GM21723 (cell line): ENCODE results near the gene MPST.

Experiments used
- ATAC-seq: cut with Tn5 transposase; IDR thresholded peaks from one replicate; pipeline ENCODE4 v1.9.1; 2021; ENCODE audit warnings: mild to moderate bottlenecking, moderate library complexity; ENCODE audit not compliant: unreplicated experiment

The MPST gene

GRCh38 chr22:37000676-37001534, 18.6 kb upstream of the MPST start:
- ATAC-seq, result no peak

DNA sequence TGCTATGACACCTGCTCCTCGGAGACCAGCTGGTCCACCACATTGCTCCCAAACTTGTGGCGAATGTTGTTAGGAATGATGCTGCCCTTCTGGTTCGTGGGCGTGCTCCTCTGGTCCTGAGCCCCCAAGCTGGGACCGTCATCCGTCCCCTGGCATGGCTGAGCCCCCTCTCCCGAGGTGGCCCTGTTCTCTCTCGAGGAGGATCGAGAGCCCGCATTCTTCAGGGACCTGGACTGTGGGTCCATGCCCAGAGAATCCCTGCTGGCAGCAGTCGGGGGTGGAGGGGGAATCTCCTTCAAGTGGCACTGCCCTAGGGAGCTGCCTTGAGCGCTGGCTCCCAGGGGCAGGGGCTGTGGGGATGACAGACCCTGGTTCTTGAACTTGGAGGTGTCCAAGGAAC, 17.7 kb upstream of the MPST start:
- ATAC-seq, result no peak

DNA sequence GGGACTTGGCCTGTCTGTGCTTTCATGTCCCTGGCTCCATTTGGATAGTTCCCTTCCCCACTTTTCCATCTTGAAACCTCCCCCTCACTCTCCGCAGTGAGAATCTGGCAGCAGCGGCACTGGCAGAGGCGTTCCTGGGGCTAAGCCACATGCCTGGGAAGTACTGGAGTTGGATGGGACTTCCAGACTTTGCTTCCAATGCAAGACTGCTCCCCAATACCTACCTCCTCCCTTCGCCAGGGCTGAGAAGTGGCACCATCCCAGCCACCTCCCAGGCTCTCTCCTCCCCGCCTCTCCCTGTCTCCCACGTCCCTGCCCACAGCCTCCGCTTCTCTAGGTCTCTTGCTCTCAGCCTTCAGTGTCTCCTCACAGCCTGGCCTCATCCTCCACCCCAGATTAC, 16.9 kb upstream of the MPST start:
- ATAC-seq, result no peak

- ATAC-seq, result no peak
Observed at GRCh38 chr22:37007651-37008050, 11.9 kb upstream of the MPST start.

- no peak for ATAC-seq
Observed at GRCh38 chr22:37008365-37008764, 11.2 kb upstream of the MPST start.

- no peak for ATAC-seq
Observed at GRCh38 chr22:37009490-37009889, 10.1 kb upstream of the MPST start.

DNA sequence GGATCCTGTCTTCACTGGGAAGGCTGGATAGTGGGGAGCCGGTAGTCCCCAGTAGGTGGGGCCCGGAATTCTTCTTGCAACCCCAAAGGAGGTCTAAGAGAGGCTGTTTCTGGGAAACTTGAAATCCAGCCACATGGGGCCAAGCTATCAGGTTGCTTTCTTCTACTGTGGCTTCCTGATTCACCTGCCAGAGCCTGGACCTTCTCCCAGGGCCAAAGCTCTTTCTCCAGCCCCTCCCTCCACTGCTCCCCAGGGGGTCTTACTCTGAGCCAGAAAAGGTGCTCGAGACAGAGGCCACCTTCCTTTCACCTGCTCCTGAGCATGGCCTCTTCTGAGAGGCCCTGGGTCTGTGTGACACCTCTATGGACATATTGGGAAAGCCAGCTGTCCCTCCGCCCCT, 9.4 kb upstream of the MPST start:
- ATAC-seq, result no peak

DNA sequence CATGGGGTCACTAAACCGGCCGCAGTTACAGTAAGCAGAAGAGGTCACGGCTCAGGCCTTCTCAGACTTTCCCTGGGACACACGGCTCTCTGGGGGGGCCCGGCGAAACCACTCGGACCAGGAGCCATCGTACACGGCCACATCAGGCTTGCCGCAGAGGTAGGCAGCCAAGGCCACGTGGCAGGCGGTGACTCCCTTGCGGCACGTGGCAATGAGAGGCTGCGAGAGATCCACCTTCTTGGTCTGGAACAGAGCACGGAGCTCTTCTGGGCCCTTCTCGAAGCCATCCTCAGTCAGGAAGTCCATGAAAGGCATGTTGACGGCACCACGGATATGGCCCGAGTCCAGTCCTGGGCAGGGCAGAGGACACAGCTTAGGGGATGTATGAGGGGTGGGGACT, 8.6 kb upstream of the MPST start:
- ATAC-seq, result no peak

- no peak for ATAC-seq
Observed at GRCh38 chr22:37011472-37011871, 8.1 kb upstream of the MPST start.

- ATAC-seq, result no peak
Observed at GRCh38 chr22:37012262-37012904, 7.2 kb upstream of the MPST start.

DNA sequence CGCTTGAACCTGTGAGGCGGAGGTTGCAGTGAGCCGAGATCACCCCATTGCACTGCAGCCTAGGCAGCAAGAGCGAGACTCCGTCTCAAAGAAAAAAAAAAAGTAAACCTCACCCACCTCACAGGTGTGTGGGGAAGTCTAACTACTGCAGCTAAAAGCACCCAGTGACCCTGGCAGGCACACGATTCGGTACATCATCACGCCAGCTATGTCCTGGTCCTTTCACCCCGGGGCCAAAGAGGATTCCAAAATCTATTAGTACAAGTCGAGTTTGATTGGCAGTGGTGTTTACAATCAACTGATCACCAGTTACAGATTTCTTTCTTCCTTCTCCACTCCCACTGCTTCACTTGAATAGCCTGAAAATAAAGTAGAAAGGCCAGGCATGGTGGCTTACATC, 6.6 kb upstream of the MPST start:
- ATAC-seq, result no peak

DNA sequence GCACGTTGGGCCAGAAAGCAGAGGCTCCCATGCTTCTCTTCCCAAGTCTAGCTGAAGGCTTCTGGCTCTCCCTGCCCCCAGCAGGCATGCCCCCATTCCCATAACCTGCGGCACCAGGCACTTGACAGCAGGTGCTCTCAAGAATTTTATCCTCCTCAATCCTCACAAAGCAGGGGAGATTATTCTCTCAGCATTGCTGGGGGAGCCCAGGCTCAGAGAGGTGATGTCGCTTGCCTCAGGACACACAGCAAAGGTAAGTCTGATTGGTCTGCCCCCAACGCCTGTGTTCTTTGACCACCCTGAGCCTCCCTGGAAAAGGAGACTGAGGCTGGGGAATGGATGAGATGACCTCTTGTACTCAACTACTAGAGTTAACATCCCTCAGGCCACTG, 5.1 kb upstream of the MPST start:
- no peak for ATAC-seq

DNA sequence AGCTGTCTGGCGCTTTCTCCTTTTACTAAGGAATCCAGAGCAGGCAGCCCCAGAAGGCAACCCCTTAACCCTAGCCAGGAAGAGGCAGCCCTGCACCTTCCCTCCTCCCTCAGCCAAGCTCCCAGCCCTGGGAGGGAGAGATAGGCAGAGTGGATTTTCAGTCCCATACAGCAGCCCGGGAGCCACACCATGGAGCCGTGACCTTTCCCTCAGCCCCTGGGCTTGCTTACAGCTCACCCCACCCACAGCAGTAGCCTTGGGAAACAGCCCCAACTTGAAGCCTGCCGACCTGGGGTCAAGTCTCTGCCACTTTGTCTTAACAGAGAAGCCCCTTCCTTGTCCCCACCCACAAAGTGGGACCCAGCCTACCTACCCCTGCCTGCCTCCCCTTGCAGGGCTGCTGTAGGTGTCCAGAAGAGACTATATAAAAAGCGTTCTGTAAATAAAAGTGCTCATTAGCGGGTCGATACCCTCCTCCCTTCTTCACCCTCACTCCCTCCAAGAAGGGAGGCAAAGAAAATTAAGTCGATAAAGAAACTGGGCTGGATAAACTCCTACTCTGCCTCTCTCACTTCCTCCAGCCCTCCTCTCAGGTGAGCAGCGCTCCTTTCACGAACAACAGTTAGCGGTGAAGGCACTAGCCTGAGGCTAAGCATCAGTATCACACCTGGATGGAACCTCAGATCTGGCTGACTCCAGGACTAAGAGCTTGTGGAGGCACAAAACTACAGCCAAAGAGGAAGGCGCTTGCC, 4.5 kb upstream of the MPST start:
- no peak for ATAC-seq

DNA sequence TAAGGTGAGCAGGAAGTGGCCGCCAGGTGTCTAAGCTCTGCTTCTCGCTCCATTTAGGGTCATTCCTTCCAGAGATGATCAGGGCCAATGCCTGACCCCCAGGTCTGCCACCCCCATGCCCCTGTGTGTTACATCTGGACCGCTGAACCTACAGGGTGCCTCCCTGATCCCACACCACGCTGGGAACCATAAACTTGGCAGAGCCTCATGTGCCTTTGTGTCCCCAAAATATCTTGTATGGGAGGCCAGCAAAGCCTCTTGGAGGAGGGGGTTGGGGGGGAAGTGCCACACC, 4.0 kb upstream of the MPST start:
- no peak for ATAC-seq

DNA sequence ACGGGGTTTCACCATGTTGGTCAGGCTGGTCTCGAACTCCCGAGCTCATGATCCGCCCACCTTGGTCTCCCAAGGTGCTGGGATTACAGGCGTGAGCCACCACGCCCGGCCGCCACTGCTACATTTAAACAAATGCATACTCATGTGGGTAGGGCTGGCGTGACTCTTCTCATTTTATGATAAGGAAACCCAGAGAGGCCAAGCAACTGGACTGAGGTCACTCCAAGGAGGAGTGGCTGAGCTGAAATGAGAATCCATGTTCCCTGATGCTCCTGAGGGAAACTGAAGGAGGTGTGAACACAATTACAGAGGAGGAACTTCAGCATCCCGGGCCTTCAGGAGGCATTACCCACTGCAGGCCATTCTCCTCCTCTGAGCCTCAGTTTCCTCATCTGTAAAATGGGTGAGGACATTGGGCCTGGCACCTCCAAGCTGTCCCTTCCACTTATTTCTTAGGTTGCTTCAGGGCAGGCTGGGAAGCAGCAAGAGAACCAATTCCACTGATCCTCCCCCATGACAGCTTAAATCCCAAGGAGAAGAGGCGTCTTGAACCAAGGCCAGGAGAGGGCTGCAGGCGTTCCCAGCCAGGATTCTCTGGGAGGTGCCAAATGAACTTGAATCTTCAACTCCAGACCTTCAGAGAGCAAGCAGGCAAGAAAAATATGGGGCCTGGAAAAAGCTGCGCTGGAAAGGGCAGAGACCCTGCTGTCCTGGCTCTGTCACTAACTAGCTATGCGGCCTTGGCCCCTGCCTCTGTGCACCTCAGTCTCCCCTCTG, 3.2 kb upstream of the MPST start:
- no peak for ATAC-seq

DNA sequence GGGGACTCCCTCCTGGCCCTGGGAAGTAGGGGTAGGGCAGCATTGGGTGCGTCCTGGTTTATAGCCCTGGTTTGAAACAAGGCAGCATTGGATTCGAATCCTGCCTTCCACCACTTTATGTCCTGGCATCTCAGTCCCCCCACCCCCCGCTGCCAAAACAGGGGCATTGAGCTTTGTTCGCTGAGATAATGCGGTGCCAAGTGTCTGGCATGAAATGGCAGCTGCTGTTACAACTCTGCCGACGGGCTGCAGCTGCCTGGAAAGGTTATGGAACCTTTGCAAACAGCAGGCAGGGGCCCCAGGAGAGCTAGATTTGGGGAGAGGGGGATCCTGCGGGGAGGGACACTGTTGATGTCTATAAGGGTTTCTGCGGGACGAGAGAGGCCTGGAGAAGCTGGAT, 2.2 kb upstream of the MPST start:
- ATAC-seq, result no peak

- no peak for ATAC-seq
Observed at GRCh38 chr22:37018086-37018814, 1.3 kb upstream of the MPST start.

DNA sequence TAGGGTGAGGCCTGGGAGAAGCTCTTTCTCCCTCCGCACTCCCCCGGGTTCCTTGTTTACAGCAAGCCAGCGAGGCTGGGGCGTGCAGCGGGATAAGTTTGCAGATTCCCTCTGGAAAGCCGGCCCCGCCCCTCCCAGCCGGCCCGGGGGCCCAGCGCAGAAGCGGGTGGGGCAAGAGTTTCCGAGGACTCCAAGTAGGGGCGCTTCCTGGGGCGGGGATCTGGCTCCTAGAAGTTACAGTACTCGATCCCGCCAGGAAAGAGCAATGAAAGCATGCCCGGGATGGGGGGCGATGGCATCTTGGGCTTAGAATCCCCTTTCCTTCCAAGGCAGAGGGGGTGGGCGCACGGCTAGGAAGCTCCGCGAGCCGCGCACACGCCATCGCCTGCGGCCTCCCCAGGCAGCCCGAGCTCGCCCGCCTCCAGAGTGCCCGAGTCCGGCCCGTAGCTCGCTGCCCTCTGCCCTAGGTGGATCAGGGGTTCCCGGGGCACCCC, 680 bp upstream of the MPST start:
- ATAC-seq, result peak; percentile 23

GRCh38 chr22:37020192-37020479, 594 bp downstream of the MPST start:
- ATAC-seq, result peak; percentile 10

- ATAC-seq, result no peak
Observed at GRCh38 chr22:37021041-37021440, 1.5 kb downstream of the MPST start.
